ENCODE data around the gene UCHL3. TPM values are rescaled to one million over a fixed set of nuclear protein-coding genes. Genes with fewer than 3 reads are reported as not detected.
"Not testable (repeated sequence)": the region's sequence is repeated elsewhere in the genome, so short reads cannot be mapped to it uniquely, and the experiment has no call there.

The UCHL3 gene
- total RNA-seq, 1 donor from 2014 or later = 50.6 TPM

DNA sequence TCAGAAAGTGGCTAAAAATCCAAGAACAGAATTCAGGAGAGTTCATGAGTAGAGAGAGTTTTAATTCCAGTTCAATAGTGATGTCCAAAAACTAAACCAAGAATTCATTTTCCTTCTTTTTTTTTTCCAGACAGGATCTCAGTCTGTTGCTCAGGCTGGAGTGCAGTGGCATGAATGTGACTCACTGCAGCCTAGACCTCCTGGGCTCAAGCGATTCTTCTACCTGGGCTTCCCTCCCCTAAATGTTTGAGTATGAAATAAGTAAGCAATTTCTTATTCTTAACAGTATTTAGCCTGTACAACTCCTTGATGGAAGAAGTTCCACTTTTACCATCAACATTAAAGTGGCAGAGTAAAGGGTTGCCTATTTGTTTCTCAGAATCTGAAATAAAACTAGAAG is 15.7 kb upstream of the UCHL3 start:
- intact Hi-C loops (cut with micrococcal nuclease) = no loop called here
- no peak overlapping the region for H3K27ac Mint-ChIP-seq
- no peak for DNase-seq
- H3K4me3 Mint-ChIP-seq = no peak overlapping the region
- no peaks in the 10 kb centered on the region for H3K27me3 Mint-ChIP-seq
- H3K4me1 Mint-ChIP-seq = peaks cover 45% of the 10 kb centered on the region
- no peaks in the 10 kb centered on the region for H3K9me3 Mint-ChIP-seq
- H3K36me3 Mint-ChIP-seq (ENCODE audit: low read depth) = peaks cover 40% of the 10 kb centered on the region

DNA sequence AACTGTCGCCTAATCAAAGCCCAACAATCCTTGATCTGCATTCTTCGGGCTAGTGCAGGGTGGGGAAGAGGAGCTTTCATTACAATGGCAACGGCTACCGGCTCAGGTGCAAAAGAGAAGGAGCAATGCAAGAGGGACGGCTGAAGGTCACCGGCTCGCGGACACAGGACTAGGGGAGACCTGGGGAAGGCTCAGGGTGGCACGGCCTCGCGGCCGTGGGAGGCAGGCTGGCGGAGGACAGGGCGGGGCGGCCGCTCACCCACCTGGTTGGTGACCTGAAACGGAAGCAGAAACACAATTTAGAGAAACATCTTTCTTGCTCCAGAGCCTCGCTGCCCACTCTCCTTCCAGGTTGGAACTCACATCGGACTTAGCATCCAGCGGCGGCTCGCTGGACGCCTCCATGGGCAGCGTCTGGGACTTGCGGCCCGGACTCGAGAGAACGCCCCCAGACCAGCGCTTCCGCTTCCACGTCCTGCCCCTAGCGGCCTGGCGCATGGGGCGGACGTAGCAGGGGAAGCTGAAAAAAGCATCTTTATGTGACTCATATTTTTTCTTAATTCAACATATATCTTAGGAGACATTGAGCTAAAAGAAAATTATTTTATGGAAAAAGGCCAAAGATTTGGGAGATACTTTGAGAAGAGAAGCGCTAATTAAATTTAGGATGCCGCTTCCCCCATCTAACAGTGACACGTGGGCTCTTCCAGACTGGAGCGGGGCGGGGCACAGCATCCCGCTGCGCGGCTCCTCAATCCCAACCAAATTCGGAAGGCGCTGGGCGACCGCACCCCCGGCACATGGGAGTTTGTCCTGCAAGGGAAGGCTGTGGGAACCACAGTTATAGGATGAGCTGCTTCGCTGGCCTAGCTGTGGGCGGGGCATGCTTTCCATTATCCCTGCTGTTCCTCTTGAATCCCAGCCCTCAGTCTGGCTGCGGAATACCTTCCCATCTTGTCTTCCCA is 11.9 kb upstream of the UCHL3 start, which contains the start of gene COMMD6:
Gene COMMD6, minus strand, starts transcription at position 441 of the 965 bp plus-strand sequence. Its CDS starts 36 bp downstream, at position 405.
- peak within 1 kb of the TSS; percentile 94 for H3K4me3 Mint-ChIP-seq

DNA sequence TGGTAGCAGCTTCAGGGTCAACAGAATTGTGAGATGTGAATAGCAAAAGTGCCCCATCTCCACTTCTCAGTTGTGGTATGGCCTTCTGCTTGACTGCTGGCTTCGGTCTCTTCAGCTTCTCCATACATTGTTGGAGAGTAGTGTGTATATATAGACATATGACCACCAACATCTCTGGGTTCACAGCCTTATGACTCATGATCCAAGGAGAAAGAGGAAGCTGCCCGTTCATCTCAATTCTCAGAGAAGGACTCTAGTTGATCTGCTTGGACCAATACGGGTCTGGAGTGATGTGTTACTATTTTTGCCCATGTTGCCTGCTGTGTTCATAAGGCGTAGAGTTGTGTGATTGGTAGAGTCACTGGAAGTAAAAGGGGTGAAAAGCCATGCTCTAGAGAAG is 8.3 kb upstream of the UCHL3 start:
- intact Hi-C loops (cut with micrococcal nuclease) = loop anchor here (10.0 kb wide), 1 partner anchor 224 kb away; no protein-coding TSS in a partner anchor
- Mint-ChIP-seq H3K4me3 (no peak overlapping the region), H3K4me1 (peaks cover 15% of the 10 kb centered on the region), H3K27me3 (no peaks in the 10 kb centered on the region), H3K27ac (no peak overlapping the region), H3K9me3 (no peaks in the 10 kb centered on the region), H3K36me3 (ENCODE audit: low read depth) (peaks cover 1% of the 10 kb centered on the region)
- DNase-seq = no peak

More for the DNA sequence above, 11.9 kb upstream of the UCHL3 start, which contains the start of gene COMMD6:
- Mint-ChIP-seq H3K27ac (peak within 1 kb of the TSS; percentile 90), H3K36me3 (ENCODE audit: low read depth) (peaks cover 22% of the 10 kb centered on the region), H3K27me3 (no peaks in the 10 kb centered on the region), H3K9me3 (no peaks in the 10 kb centered on the region), H3K4me1 (peaks cover 29% of the 10 kb centered on the region)
- intact Hi-C loops (cut with micrococcal nuclease) = loop anchor here (1.0 to 2.0 kb wide), 2 partner anchors 12 to 53 kb away; partner anchors contain the start of gene UCHL3
- peak; percentile 92 for DNase-seq

DNA sequence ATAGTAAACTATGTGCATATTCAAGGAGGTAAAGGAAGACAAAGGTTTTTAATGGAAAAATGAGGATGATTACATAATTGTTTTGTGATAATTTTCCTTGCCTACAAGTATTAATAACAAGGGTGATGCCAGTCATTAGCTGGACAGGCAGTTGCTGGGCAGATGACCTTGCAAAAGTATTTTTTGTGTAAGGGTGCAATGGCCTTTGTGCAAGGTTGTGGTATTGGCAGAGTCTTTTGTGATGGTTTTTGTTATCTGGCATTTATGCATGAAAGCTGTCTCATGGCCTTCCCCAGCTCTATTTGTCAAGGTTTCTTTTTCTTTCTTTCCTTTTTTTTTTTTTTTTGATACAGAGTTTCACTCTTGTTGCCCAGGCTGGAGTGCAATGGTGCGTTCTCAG is 7.6 kb upstream of the UCHL3 start:
- no peak for DNase-seq

DNA sequence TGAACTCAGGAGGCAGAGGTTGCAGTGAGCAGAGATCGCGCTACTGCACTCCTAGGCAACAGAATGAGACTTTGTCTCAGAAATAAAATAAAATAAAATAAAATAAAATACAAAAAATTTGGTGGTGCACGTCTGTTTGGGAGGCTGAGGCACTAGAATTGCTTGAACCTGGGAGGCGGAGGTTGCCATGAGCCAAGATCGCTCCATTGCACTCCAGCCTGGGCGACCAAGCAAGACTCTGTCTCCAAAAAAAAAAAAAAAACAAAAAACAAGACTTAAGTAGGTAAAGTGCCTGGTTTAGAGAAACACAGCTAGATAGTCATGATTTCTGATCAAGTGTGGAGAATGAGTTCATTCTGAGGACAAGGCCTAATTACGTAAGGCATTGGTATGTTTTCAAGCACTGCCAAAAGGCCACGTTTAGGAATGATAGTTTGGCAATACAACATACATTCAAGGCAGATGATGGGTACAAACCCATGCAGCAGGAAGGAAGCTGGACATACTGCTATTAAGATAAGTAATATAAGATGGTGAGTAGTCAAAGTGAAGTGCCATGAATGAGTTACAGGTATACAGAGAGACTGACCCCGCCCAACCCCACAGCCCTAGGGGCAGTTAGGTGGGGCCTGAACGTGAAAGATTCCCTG is 4.8 kb upstream of the UCHL3 start:
- Mint-ChIP-seq H3K9me3 (no peaks in the 10 kb centered on the region), H3K27me3 (peaks cover 2% of the 10 kb centered on the region), H3K4me1 (peaks cover 7% of the 10 kb centered on the region), H3K27ac (no peak overlapping the region), H3K4me3 (no peak overlapping the region), H3K36me3 (ENCODE audit: low read depth) (peaks cover 2% of the 10 kb centered on the region)
- DNase-seq = no peak
- intact Hi-C loops (cut with micrococcal nuclease) = loop anchor here (10.0 kb wide), 1 partner anchor 220 kb away; no protein-coding TSS in a partner anchor

More for the DNA sequence above, 7.6 kb upstream of the UCHL3 start:
- Mint-ChIP-seq H3K4me1 (peaks cover 9% of the 10 kb centered on the region), H3K27me3 (no peaks in the 10 kb centered on the region), H3K27ac (no peak overlapping the region), H3K36me3 (ENCODE audit: low read depth) (no peaks in the 10 kb centered on the region), H3K4me3 (no peak overlapping the region), H3K9me3 (no peaks in the 10 kb centered on the region)
- intact Hi-C loops (cut with micrococcal nuclease) = loop anchor here (10.0 kb wide), 1 partner anchor 223 kb away; no protein-coding TSS in a partner anchor

DNA sequence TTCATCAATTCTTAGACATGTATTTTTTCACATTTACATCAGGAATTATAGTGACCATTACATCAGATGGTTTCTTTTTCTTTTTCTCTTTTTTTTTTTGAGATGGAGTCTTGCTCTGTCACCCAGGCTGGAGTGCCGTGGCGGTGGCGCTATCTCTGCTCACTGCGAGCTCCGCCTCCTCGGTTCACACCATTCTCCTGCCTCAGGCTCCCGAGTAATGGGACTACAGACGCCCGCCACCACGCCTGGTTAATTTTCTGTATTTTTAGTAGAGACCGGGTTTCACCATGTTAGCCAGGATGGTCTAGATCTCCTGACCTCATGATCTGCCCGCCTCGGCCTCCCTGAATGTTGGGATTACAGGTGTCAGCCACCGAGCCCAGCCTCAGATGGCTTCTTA is 4.2 kb upstream of the UCHL3 start:
- H3K4me3 Mint-ChIP-seq; H3K27ac Mint-ChIP-seq; H3K27me3 Mint-ChIP-seq; H3K36me3 Mint-ChIP-seq (ENCODE audit: low read depth); H3K9me3 Mint-ChIP-seq; DNase-seq: not testable (repeated sequence)
- peaks cover 10% of the 10 kb centered on the region for H3K4me1 Mint-ChIP-seq
- intact Hi-C loops (cut with micrococcal nuclease) = loop anchor here (10.0 kb wide), 1 partner anchor 219 kb away; no protein-coding TSS in a partner anchor

DNA sequence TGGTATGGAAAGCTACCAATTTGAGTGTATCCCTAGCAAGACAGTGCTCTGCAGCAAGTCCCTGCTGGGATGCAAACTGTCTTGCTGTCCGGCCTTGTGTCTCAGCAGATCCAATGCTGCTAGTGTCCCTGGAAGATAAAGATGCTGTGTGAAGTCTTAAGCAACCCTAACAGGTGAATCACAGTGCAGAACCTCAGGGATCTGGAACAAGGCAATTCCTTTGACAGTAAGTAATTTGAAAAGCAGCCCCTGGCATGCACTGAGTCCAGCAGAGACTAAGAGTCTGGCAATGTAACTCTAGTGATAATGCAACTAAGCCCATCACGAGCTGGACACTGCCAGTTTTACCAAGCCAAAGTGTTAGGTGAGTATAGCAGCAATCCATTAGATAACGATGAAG is 1.7 kb upstream of the UCHL3 start:
- intact Hi-C loops (cut with micrococcal nuclease) = loop anchor here (2.0 to 10.0 kb wide), 2 partner anchors 17 to 217 kb away; no protein-coding TSS in a partner anchor

DNA sequence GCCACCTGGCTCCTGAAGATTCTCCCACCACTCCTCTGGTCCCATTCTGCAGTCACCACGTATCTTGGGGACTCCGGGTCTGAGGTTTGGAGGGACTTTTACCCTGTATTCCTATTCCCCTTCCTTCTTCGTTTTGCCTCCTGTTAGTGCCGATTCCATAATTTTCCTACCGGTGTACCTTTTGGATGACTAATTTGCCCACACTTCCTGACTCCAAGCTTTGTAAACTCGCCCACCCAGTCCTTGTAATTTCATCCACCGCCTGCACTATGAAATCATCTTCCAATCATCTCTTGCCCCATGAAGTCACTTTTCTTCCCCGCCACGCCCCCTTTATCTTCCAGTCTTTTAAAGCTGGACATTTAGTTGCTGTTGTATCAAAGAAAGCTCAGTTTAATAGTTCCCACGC is 572 bp downstream of the UCHL3 start:
- Mint-ChIP-seq H3K27ac (peak overlapping the region; percentile 97), H3K27me3 (peaks cover 2% of the 10 kb centered on the region), H3K4me1 (peaks cover 31% of the 10 kb centered on the region), H3K36me3 (ENCODE audit: low read depth) (peaks cover 25% of the 10 kb centered on the region), H3K9me3 (no peaks in the 10 kb centered on the region), H3K4me3 (peak overlapping the region; percentile 89)
- DNase-seq = peak; percentile 66
- intact Hi-C loops (cut with micrococcal nuclease) = loop anchor here (5.0 kb wide), 1 partner anchor 87 kb away; the partner anchor contains the start of gene LMO7

More for the DNA sequence above, 1.7 kb upstream of the UCHL3 start:
- H3K36me3 Mint-ChIP-seq (ENCODE audit: low read depth) = peaks cover 4% of the 10 kb centered on the region
- H3K27me3 Mint-ChIP-seq = peaks cover 2% of the 10 kb centered on the region
- H3K4me3 Mint-ChIP-seq = peak overlapping the region; percentile 15
- peak; percentile 56 for DNase-seq
- H3K9me3 Mint-ChIP-seq = no peaks in the 10 kb centered on the region
- peaks cover 18% of the 10 kb centered on the region for H3K4me1 Mint-ChIP-seq
- H3K27ac Mint-ChIP-seq = no peak overlapping the region

DNA sequence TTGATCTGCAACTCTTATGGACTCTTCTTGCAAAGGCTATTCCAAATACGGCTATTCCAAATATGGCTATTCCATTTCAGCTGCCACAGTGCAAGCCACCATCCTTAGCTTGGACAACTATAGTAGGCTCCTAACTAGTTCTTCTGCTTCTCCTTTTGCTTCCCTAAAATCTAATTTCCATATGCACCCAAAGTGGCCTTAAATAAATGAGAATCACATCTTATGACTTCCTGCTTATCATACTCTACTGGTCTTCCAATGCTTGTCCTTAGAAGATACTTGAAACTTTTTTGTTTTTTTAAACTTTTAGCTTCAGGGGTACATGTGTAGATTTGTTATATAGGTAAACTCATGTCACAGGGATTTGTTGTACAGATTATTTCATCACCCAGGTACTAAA is 4.9 kb downstream of the UCHL3 start:
- no peak overlapping the region for H3K27ac Mint-ChIP-seq
- no peak for DNase-seq
- H3K36me3 Mint-ChIP-seq (ENCODE audit: low read depth) = peaks cover 33% of the 10 kb centered on the region
- no peaks in the 10 kb centered on the region for H3K27me3 Mint-ChIP-seq
- no peak overlapping the region for H3K4me3 Mint-ChIP-seq
- peaks cover 32% of the 10 kb centered on the region for H3K4me1 Mint-ChIP-seq
- intact Hi-C loops (cut with micrococcal nuclease) = loop anchor here (5.0 kb wide), 1 partner anchor 83 kb away; the partner anchor contains the start of gene LMO7
- no peaks in the 10 kb centered on the region for H3K9me3 Mint-ChIP-seq

DNA sequence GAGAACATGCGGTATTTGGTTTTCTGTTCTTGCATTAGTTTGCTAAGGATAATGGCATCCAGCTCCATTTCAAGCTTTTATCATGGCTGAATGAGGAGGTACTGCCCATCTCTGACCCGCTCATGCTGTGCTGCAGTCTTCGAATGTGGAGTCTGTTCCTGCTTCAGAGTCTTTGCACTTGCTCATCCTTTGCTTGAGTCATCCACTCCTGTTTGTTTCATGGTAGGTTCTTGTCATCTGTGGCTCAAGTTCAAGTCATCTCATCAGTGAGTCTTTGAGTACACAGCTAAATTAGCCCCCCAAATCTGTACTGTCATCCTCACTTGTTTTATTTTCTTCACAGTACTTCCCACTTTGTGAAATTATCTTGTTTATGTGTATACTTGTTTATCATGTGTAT is 5.4 kb downstream of the UCHL3 start:
- no peak overlapping the region for H3K4me3 Mint-ChIP-seq
- intact Hi-C loops (cut with micrococcal nuclease) = loop anchor here (5.0 kb wide), 1 partner anchor 82 kb away; the partner anchor contains the start of gene LMO7
- DNase-seq = no peak
- H3K27me3 Mint-ChIP-seq = no peaks in the 10 kb centered on the region
- no peaks in the 10 kb centered on the region for H3K9me3 Mint-ChIP-seq
- peaks cover 32% of the 10 kb centered on the region for H3K4me1 Mint-ChIP-seq
- H3K36me3 Mint-ChIP-seq (ENCODE audit: low read depth) = peaks cover 33% of the 10 kb centered on the region
- H3K27ac Mint-ChIP-seq = peak overlapping the region; percentile 2

DNA sequence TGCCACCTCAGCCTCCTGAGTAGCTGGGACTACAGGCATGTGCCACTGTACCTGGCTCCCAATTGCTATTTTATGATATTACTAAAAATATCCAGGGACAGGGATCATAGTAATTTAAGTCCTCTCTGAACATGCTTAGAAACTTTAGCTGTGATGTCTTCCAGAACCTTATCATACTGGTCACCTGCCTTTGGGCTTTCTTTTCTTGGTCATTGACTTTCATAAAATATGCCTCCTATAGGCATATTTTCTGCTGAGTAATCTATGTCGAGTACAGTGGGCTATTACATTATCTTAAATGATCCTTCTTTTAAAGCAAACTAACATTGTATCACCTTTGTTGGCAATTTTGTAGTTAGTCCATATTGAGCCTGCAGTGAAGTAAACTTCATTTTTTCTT is 6.2 kb downstream of the UCHL3 start:
- DNase-seq = no peak
- Mint-ChIP-seq H3K27me3 (no peaks in the 10 kb centered on the region), H3K4me3 (no peak overlapping the region), H3K4me1 (peaks cover 26% of the 10 kb centered on the region), H3K27ac (no peak overlapping the region), H3K9me3 (no peaks in the 10 kb centered on the region), H3K36me3 (ENCODE audit: low read depth) (peaks cover 31% of the 10 kb centered on the region)
- intact Hi-C loops (cut with micrococcal nuclease) = no loop called here

DNA sequence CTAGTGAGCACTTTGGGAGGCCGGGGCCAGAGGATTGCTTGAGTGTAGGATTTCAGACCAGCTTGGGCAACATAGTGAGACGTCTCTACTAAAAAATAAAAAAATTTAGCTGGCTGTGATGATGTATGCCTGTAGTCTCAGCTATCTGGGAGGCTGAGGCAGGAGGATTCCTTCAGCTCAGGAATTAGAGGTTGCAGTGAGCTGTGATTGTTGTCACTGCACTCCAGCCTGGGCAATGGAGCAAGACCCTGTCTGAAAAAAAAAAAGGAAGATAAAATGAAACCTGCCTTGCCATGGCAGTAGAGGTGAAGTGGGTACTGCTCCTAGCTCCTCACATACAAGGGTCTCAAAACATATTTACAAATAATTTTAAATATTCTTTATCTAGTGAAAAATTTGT is 7.4 kb downstream of the UCHL3 start:
- Mint-ChIP-seq H3K27ac (no peak overlapping the region), H3K27me3 (no peaks in the 10 kb centered on the region), H3K9me3 (no peaks in the 10 kb centered on the region), H3K4me1 (peaks cover 23% of the 10 kb centered on the region), H3K4me3 (no peak overlapping the region), H3K36me3 (ENCODE audit: low read depth) (peaks cover 31% of the 10 kb centered on the region)
- intact Hi-C loops (cut with micrococcal nuclease) = no loop called here
- DNase-seq = no peak

DNA sequence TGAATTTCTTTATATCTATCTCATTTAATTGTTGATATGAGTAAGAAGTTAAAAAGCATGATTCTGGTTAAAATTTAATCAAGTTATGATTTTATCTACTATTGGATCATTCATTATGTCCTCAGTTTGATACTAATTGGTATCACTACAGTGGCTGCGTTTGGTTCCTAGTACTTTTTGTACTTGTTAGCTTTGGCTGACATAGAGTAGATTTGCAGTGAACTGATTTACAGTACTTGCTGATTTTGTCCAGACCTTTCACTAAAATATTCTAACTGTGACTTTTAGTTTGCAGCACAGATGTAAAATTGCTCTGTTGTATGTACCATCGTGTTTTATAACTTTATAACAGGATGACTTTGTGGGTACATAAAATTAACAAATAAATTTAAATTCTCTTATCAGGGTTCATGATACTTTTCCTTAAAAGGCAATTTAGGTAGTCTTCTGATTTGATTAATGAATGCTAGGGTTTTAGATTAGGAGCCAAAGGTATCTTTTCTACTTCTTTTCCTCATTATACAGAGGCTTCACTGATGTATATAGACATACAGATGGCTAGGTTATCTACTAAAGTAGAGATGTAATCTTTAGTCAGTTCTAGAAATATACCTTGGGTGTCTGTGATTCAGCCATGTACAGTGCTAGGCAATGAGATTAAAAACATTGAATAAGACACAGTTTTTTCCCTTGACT is 8.7 kb downstream of the UCHL3 start:
- H3K27ac Mint-ChIP-seq = peak overlapping the region; percentile 72
- intact Hi-C loops (cut with micrococcal nuclease) = no loop called here
- no peaks in the 10 kb centered on the region for H3K27me3 Mint-ChIP-seq
- H3K4me3 Mint-ChIP-seq = peak overlapping the region; percentile 46
- H3K4me1 Mint-ChIP-seq = peaks cover 20% of the 10 kb centered on the region
- H3K9me3 Mint-ChIP-seq = no peaks in the 10 kb centered on the region
- DNase-seq = no peak
- peaks cover 28% of the 10 kb centered on the region for H3K36me3 Mint-ChIP-seq (ENCODE audit: low read depth)
